C4-2B (cell line): Measurements from ENCODE around the gene AP4E1.
"Not testable (repeated sequence)": the region's sequence is repeated elsewhere in the genome, so short reads cannot be mapped to it uniquely, and the experiment has no call there.

Source experiments
- CTCF ChIP-seq: fragments of 450-650 bp; conservative IDR thresholded peaks from 2 replicates; pipeline ENCODE4 v1.5.1; 2017; ENCODE audit warnings: mild to moderate bottlenecking
- ZFX ChIP-seq: fragments of 450-650 bp; IDR thresholded peaks from 2 replicates; pipeline ENCODE4 v1.6.1; 2017

DNA sequence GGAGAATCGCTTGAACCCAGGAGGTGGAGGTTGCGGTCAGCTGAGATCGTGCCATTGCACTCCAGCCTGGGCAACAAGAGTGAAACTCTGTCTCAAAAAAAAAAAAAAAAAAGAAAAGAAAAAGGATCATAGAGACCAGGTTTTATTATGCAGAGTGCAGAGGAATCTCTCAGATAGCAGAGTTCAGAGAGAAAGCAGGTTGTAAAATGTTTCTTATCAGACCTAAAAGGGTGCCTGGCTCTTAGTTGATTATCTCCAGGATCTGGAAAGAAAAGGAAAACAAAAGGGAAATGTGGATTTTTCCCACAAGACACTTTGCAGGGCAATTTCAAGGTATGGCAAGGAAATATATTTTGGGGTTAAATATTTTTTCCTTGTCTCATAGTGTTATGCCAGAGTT lies 33.2 kb upstream of the AP4E1 start:
- TF ChIP-seq CTCF, ZFX: not testable (repeated sequence)
